H9 (cell line): Measurements from ENCODE around the gene ELANE. TPM values are rescaled to one million over a fixed set of nuclear protein-coding genes. Genes with fewer than 3 reads are reported as not detected.

Experiments used
- DNase-seq: peaks from one replicate; pipeline ENCODE4 v3.0.0-alpha.2; 2017
- H2AFZ ChIP-seq: one replicate; pipeline ENCODE4 v1.6.1; 2013; ENCODE audit warnings: mild to moderate bottlenecking, low read length, control low read depth, moderate library complexity
- H2AK5ac ChIP-seq: 2 replicates; pipeline ENCODE4 v1.6.1; 2013; ENCODE audit warnings: low read length, control low read depth, mixed read lengths; ENCODE audit not compliant: insufficient read length
- H2BK120ac ChIP-seq: one replicate; pipeline ENCODE4 v1.6.1; 2013; ENCODE audit warnings: low read depth, mild to moderate bottlenecking, low read length, control low read depth, inconsistent platforms; ENCODE audit not compliant: poor library complexity, severe bottlenecking
- H2BK12ac ChIP-seq: 2 replicates; pipeline ENCODE4 v1.6.1; 2013; ENCODE audit warnings: low read length, control low read depth, mixed read lengths, low read depth; ENCODE audit not compliant: insufficient read length
- H2BK15ac ChIP-seq: 2 replicates; pipeline ENCODE4 v1.6.1; 2013; ENCODE audit warnings: low read depth, low read length, control low read depth
- H2BK20ac ChIP-seq: one replicate; pipeline ENCODE4 v1.6.1; 2013; ENCODE audit warnings: low read depth, mild to moderate bottlenecking, low read length, control low read depth, inconsistent platforms; ENCODE audit not compliant: poor library complexity, severe bottlenecking
- H2BK5ac ChIP-seq: 2 replicates; pipeline ENCODE4 v1.6.1; 2013; ENCODE audit warnings: low read length, control low read depth, mixed read lengths; ENCODE audit not compliant: insufficient read length
- H3K14ac ChIP-seq: 2 replicates; pipeline ENCODE4 v1.6.1; 2013; ENCODE audit warnings: low read length, control low read depth; ENCODE audit not compliant: insufficient read depth
- H3K18ac ChIP-seq: 2 replicates; pipeline ENCODE4 v1.6.1; 2013; ENCODE audit warnings: low read depth, mild to moderate bottlenecking, mixed read lengths, low read length, control low read depth; ENCODE audit not compliant: insufficient read length
- H3K23ac ChIP-seq: 2 replicates; pipeline ENCODE4 v1.6.1; 2013; ENCODE audit warnings: low read length, control low read depth, mixed read lengths, low read depth; ENCODE audit not compliant: insufficient read length
- H3K23me2 ChIP-seq: 2 replicates; pipeline ENCODE4 v1.6.1; 2013; ENCODE audit warnings: low read depth, mild to moderate bottlenecking, mixed read lengths, low read length, control low read depth; ENCODE audit not compliant: insufficient read length, poor library complexity, severe bottlenecking
- H3K27ac ChIP-seq: 2 replicates; pipeline ENCODE4 v1.5.1; 2013; ENCODE audit warnings: low read length, control low read depth, mixed read lengths, low read depth; ENCODE audit not compliant: insufficient read length
- H3K27me3 ChIP-seq: 2 replicates; pipeline ENCODE4 v1.6.1; 2013; ENCODE audit warnings: low read length, control low read depth, inconsistent platforms; ENCODE audit not compliant: insufficient read depth
- H3K4ac ChIP-seq: 2 replicates; pipeline ENCODE4 v1.6.1; 2013; ENCODE audit warnings: low read depth, mild to moderate bottlenecking, control low read depth, inconsistent platforms, low read length, moderate library complexity
- H3K4me1 ChIP-seq: 2 replicates; pipeline ENCODE4 v1.6.1; 2013; ENCODE audit warnings: low read length, control low read depth, inconsistent platforms; ENCODE audit not compliant: insufficient read depth
- H3K4me2 ChIP-seq: 2 replicates; pipeline ENCODE4 v1.6.1; 2013; ENCODE audit warnings: low read length, control low read depth, mixed read lengths; ENCODE audit not compliant: insufficient read length, insufficient read depth
- H3K56ac ChIP-seq: 2 replicates; pipeline ENCODE4 v1.6.1; 2013; ENCODE audit warnings: low read depth, mild to moderate bottlenecking, mixed read lengths, low read length, control low read depth; ENCODE audit not compliant: insufficient read length
- H3K79me1 ChIP-seq: 2 replicates; pipeline ENCODE4 v1.6.1; 2013; ENCODE audit warnings: low read depth, mild to moderate bottlenecking, moderate library complexity, low read length, control low read depth, inconsistent platforms; ENCODE audit not compliant: insufficient read depth, poor library complexity, severe bottlenecking
- H3K79me2 ChIP-seq: 2 replicates; pipeline ENCODE4 v1.6.1; 2013; ENCODE audit warnings: low read length, control low read depth, inconsistent platforms; ENCODE audit not compliant: insufficient read depth
- H3K9ac ChIP-seq: 2 replicates; pipeline ENCODE4 v1.6.1; 2013; ENCODE audit warnings: low read length, control low read depth, mixed read lengths; ENCODE audit not compliant: insufficient read length; ENCODE audit errors: extremely low read depth
- H3K9me3 ChIP-seq: one replicate; pipeline ENCODE4 v1.6.1; 2013; ENCODE audit warnings: low read depth, low read length, inconsistent platforms; ENCODE audit not compliant: control insufficient read depth
- H3T11ph ChIP-seq: one replicate; pipeline ENCODE4 v1.6.1; 2013; ENCODE audit warnings: mild to moderate bottlenecking, low read length, control low read depth, inconsistent platforms
- H4K20me1 ChIP-seq: one replicate; pipeline ENCODE4 v1.6.1; 2013; ENCODE audit not compliant: control insufficient read depth, insufficient read length, insufficient read depth
- H4K5ac ChIP-seq: 2 replicates; pipeline ENCODE4 v1.6.1; 2013; ENCODE audit warnings: low read depth, mild to moderate bottlenecking, mixed read lengths, low read length, control low read depth; ENCODE audit not compliant: insufficient read length
- H4K8ac ChIP-seq: replicated peaks from 2 replicates; pipeline ENCODE4 v1.6.1; 2013; ENCODE audit warnings: low read length, control low read depth, mixed read lengths, low read depth; ENCODE audit not compliant: insufficient read length
- H4K91ac ChIP-seq: 2 replicates; pipeline ENCODE4 v1.6.1; 2013; ENCODE audit warnings: low read depth, mild to moderate bottlenecking, moderate library complexity, mixed read lengths, low read length, control low read depth; ENCODE audit not compliant: insufficient read length
- H3K27ac Mint-ChIP-seq, 3 experiments: 2 replicates in 2 of 3; 3 replicates in 1 of 3; pipeline ENCODE4 v1.8.0; 2020 to 2021; ENCODE audit warnings: mixed read lengths in 3 of 3, mild to moderate bottlenecking in 1 of 3, moderate library complexity in 1 of 3
- H3K27me3 Mint-ChIP-seq: 2 replicates; pipeline ENCODE4 v1.8.0; 2021; ENCODE audit warnings: low read depth, mild to moderate bottlenecking, moderate library complexity, mixed read lengths
- H3K36me3 Mint-ChIP-seq, 3 experiments: 2 replicates in 2 of 3; 3 replicates in 1 of 3; pipeline ENCODE4 v1.8.0; 2020 to 2021; ENCODE audit warnings: low read depth in 3 of 3, mixed read lengths in 3 of 3; ENCODE audit not compliant: insufficient read depth in 1 of 3
- H3K4me1 Mint-ChIP-seq, 2 experiments: 2 replicates each; pipeline ENCODE4 v1.8.0; 2020; ENCODE audit warnings: mixed read lengths in 2 of 2
- H3K4me3 Mint-ChIP-seq, 2 experiments: 2 replicates in 1 of 2; 3 replicates in 1 of 2; pipeline ENCODE4 v1.8.0; 2020 to 2021; ENCODE audit warnings: mild to moderate bottlenecking in 2 of 2, mixed read lengths in 2 of 2, moderate library complexity in 1 of 2
- H3K9me3 Mint-ChIP-seq, 2 experiments: 2 replicates in 1 of 2; 3 replicates in 1 of 2; pipeline ENCODE4 v1.8.0; 2020; ENCODE audit warnings: mild to moderate bottlenecking in 2 of 2, mixed read lengths in 2 of 2, moderate library complexity in 1 of 2
- WGBS: extraction: QIAGEN DNeasy Blood & Tissue Kit; methylation state at CpG from one replicate; pipeline ENCODE4 v1.1.7; 2013; ENCODE audit warnings: missing lambda C conversion rate, low lambda C conversion rate, mixed read lengths; ENCODE audit not compliant: insufficient read length; ENCODE audit errors: extremely low coverage; 5-methylcytosine and 5-hydroxymethylcytosine counted together
- total RNA-seq: library from RNA; stranded (reverse); gene quantifications from 2 replicates; pipeline ENCODE4 v1.2.1, GENCODE V29; 2021
- TF ChIP-seq, protein P1 (sequence below): fragments of 200-600 bp; sonication (generic); conservative IDR thresholded peaks from 3 replicates; pipeline ENCODE4 v1.8.0; 2021; ENCODE audit warnings: antibody characterized with exemption, mild to moderate bottlenecking

Gene ELANE
- total RNA-seq, 1 experiment from 2014 or later, result not detected

DNA sequence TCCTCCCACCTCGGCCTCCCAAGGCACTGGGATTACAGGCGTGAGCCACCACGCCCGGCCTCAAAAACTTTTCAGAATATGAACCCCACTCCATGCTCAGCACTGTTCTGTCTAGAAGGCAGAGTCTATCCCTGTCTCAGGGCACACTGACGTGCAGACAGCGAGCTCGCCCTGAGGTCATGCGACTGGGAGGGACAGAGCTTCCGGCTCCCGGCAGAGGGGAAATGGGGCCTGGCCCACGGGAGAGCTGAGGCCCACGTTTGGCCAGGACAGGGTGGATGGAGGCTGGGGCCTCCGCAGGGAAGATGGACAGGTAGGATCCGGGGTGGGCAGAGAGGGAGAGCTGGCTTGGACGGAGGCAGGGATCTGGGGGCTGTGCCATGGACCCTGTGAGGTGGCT lies 27.2 kb upstream of the ELANE start:
- Histone ChIP-seq H3K4ac (no peak overlapping the region), H2AFZ (no peak overlapping the region), H2BK5ac (no peak overlapping the region), H3K4me1 (no peaks in the 10 kb centered on the region; the same call in 1 of the 2 replicates), H4K8ac (no peak overlapping the region), H2BK20ac (no peak overlapping the region), H3K4me2 (no peak overlapping the region), H3K9ac (no peak overlapping the region), H3K23ac (no peak overlapping the region), H2AK5ac (no peak overlapping the region), H4K20me1 (no peaks in the 10 kb centered on the region), H3K23me2 (no peaks in the 10 kb centered on the region), H2BK15ac (no peak overlapping the region), H3K14ac (no peak overlapping the region), H4K91ac (no peak overlapping the region), H3K56ac (no peak overlapping the region), H2BK120ac (no peak overlapping the region), H3K79me2 (no peaks in the 10 kb centered on the region), H3K18ac (no peak overlapping the region), H2BK12ac (no peak overlapping the region), H3T11ph (no peak overlapping the region), H3K27me3 (no peaks in the 10 kb centered on the region), H4K5ac (no peak overlapping the region), H3K79me1 (no peaks in the 10 kb centered on the region), H3K27ac (no peak overlapping the region), H3K9me3 (no peaks in the 10 kb centered on the region)
- peaks cover 7 to 14% of the 10 kb centered on the region in 2 experiments for H3K4me1 Mint-ChIP-seq
- TF ChIP-seq, protein P1, sequence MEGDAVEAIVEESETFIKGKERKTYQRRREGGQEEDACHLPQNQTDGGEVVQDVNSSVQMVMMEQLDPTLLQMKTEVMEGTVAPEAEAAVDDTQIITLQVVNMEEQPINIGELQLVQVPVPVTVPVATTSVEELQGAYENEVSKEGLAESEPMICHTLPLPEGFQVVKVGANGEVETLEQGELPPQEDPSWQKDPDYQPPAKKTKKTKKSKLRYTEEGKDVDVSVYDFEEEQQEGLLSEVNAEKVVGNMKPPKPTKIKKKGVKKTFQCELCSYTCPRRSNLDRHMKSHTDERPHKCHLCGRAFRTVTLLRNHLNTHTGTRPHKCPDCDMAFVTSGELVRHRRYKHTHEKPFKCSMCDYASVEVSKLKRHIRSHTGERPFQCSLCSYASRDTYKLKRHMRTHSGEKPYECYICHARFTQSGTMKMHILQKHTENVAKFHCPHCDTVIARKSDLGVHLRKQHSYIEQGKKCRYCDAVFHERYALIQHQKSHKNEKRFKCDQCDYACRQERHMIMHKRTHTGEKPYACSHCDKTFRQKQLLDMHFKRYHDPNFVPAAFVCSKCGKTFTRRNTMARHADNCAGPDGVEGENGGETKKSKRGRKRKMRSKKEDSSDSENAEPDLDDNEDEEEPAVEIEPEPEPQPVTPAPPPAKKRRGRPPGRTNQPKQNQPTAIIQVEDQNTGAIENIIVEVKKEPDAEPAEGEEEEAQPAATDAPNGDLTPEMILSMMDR, result no peak
- peaks cover 5% of the 10 kb centered on the region for H3K27me3 Mint-ChIP-seq
- peaks cover 0 to 2% (median under 1%) of the 10 kb centered on the region in 3 experiments; a peak in 3 of 7 replicates for H3K36me3 Mint-ChIP-seq
- H3K9me3 Mint-ChIP-seq, result no peaks in the 10 kb centered on the region
- WGBS, result no CpG with 5 or more reads among the region's 15 CpGs
- no peak for DNase-seq
- no peak overlapping the region for H3K4me3 Mint-ChIP-seq
- no peak overlapping the region for H3K27ac Mint-ChIP-seq
